H1 (cell line): ENCODE measurements around the gene DRAP1. TPM values are rescaled to one million over a fixed set of nuclear protein-coding genes. Genes with fewer than 3 reads are reported as not detected.

Experiments used
- ASH2L ChIP-seq: fragments of 200-600, 300-600 bp; sonication (generic); IDR thresholded peaks from one replicate; pipeline ENCODE4 v1.7.1; 2017; ENCODE audit warnings: low read length
- BCL11A ChIP-seq, 2 experiments: IDR thresholded peaks; one replicate each; pipeline ENCODE4 v1.6.1; 2011; ENCODE audit warnings: low read depth in 2 of 2, low read length in 2 of 2, mild to moderate bottlenecking in 2 of 2
- BRCA1 ChIP-seq: IDR thresholded peaks from 2 replicates; pipeline ENCODE4 v1.6.1; 2012; ENCODE audit warnings: low read depth, low read length, improper control_type of control experiment
- CHD1 ChIP-seq: IDR thresholded peaks from 2 replicates; pipeline ENCODE4 v1.6.1; 2012; ENCODE audit warnings: low read depth, low read length, improper control_type of control experiment
- CTCF ChIP-seq, 3 experiments: IDR thresholded peaks; 1 replicate in 2 of 3; 2 replicates in 1 of 3; pipeline versions ENCODE4 v1.5.1 to v1.6.1; 2011; ENCODE audit warnings: low read length in 3 of 3, mild to moderate bottlenecking in 3 of 3, inconsistent platforms in 2 of 3, low read depth in 1 of 3, moderate library complexity in 1 of 3; ENCODE audit not compliant: insufficient read depth in 1 of 3; ENCODE audit errors: control extremely low read depth in 1 of 3
- HDAC2 ChIP-seq, 2 experiments: fragments of 300-600 bp in 1 of 2; sonication (generic) in 1 of 2; IDR thresholded peaks; 2 replicates each; pipeline ENCODE4 v1.6.1; 2011 to 2012; ENCODE audit warnings: low read depth in 2 of 2, low read length in 2 of 2, mild to moderate bottlenecking in 2 of 2, moderate library complexity in 2 of 2, borderline replicate concordance in 1 of 2, inconsistent platforms in 1 of 2
- KDM1A ChIP-seq: fragments of 200-600, 300-600 bp; sonication (generic); IDR thresholded peaks from 2 replicates; pipeline ENCODE4 v1.7.1; 2016; ENCODE audit warnings: mild to moderate bottlenecking, low read length, borderline replicate concordance
- KDM4A ChIP-seq: IDR thresholded peaks from one replicate; pipeline ENCODE4 v1.7.1; 2012; ENCODE audit warnings: low read depth, mild to moderate bottlenecking, moderate library complexity, low read length, inconsistent platforms; ENCODE audit not compliant: severe bottlenecking
- NANOG ChIP-seq: IDR thresholded peaks from 2 replicates; pipeline ENCODE4 v1.6.1; 2011; ENCODE audit warnings: low read length, low read depth, mild to moderate bottlenecking, inconsistent platforms; ENCODE audit not compliant: insufficient read depth, poor library complexity, severe bottlenecking
- POLR2A ChIP-seq, 2 experiments: IDR thresholded peaks; 1 replicate in 1 of 2; 2 replicates in 1 of 2; pipeline ENCODE4 v1.6.1; 2011; ENCODE audit warnings: low read depth in 2 of 2, low read length in 2 of 2, mild to moderate bottlenecking in 2 of 2; ENCODE audit errors: control extremely low read depth in 1 of 2
- RAD21 ChIP-seq, 2 experiments: IDR thresholded peaks in 1 of 2; conservative IDR thresholded peaks in 1 of 2; 2 replicates each; pipeline ENCODE4 v1.6.1; 2011; ENCODE audit warnings: low read depth in 2 of 2, low read length in 2 of 2, improper control_type of control experiment in 1 of 2, inconsistent platforms in 1 of 2, mild to moderate bottlenecking in 1 of 2, moderate library complexity in 1 of 2
- RFX5 ChIP-seq: IDR thresholded peaks from 2 replicates; pipeline ENCODE4 v1.6.1; 2011; ENCODE audit warnings: low read depth, low read length, improper control_type of control experiment, borderline replicate concordance
- polyA plus RNA-seq, 7 experiments: library from polyadenylated mRNA; depleted of rRNA in 3 of 7; stranded (reverse) in 5 of 7; unstranded in 2 of 7; fragments of >200 nt in 5 of 7; fragments of 200-250 nt in 2 of 7; gene quantifications; 1 replicate in 5 of 7; 2 replicates in 1 of 7; 4 replicates in 1 of 7; pipeline versions ENCODE4 v1.2.1 to v1.2.3, GENCODE V29; 2011 to 2013; ENCODE audit warnings: missing spikeins in 2 of 7, mixed read lengths in 2 of 7
- total RNA-seq: library from RNA; stranded (reverse); fragmentation: NEBNext Ultra II Directional; extraction: Animal tissue kit (Norgen Biotek cat#: 25700); gene quantifications from 2 replicates; pipeline ENCODE4 v1.2.1, GENCODE V29; 2021
- TF ChIP-seq, protein P1 (sequence below): IDR thresholded peaks from 2 replicates; pipeline ENCODE4 v1.6.1; 2012; ENCODE audit warnings: low read length, inconsistent platforms
- TF ChIP-seq, protein P2 (sequence below): IDR thresholded peaks from 2 replicates; pipeline ENCODE4 v1.6.1; 2012; ENCODE audit warnings: inconsistent platforms

Gene DRAP1
- total and polyA plus RNA-seq, 2 of the 8 experiments (the other 6 are each of a cell fraction or from before 2014, with no cell fraction given), result 62.5 to 98.7 TPM

DNA sequence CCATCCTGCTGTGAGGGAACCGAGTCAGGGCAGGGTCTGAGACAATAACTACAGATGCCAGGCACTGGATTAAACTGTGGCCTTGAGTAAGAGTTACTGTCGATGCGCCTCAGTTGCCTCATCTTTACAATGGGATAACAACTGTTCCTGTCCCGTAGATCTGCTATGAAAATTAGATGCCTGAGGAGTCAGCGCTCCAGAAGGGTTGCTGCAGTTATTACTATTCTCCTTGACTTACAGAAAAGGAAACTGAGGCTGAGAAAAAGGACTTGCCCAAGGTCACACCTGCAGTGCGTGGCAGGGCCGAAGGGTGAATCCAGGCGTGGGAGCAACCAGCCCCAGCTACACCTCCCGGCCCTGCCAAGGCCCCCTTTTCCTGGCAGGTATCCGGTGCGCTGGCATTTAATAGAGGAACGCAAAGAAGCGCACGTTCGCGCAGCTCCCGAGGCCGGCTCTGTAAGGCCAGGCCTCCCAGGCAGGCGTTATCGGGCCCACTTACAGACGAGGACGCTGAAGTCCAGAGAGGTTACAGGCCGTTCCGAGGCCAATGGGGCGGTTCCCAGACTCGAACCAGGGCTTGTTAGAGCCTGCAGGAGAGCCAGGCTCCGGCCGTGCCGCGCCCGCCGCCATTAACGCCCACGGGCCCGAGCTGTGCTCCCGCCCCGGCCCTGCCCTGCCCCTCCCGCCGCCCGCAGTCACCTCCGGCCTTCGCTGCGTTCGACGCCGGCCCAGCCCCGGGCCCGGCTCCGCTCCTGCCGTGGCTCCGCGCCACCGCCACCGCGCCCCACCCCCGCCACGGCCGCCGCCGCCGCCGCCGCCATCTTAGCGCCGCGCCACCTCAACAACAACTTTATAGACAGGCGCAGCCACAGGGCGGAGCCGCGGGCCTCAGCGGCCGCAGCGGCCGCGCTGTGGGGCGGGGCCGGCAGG lies 750 bp upstream of the DRAP1 start, which contains the start of gene C11orf68 (continued):
- no peak for TF ChIP-seq CTCF (IDR thresholded peaks at IDR 0.05; ENCODE audit: control extremely low read depth in 1 of 3, insufficient read depth in 1 of 3, low read depth in 1 of 3, low read length in 3 of 3)
- TF ChIP-seq KDM4A, result peak; percentile 57
- no peak for TF ChIP-seq RAD21 (IDR thresholded peaks at IDR 0.05 in 1 of 2, conservative IDR thresholded peaks at IDR 0.05 in 1 of 2; ENCODE audit: low read depth in 2 of 2, low read length in 2 of 2)
- peak in 1 of 2 experiments; percentile 43 for TF ChIP-seq POLR2A (IDR thresholded peaks at IDR 0.05; ENCODE audit: control extremely low read depth in 1 of 2, low read depth in 2 of 2, low read length in 2 of 2)
- TF ChIP-seq, protein P1, sequence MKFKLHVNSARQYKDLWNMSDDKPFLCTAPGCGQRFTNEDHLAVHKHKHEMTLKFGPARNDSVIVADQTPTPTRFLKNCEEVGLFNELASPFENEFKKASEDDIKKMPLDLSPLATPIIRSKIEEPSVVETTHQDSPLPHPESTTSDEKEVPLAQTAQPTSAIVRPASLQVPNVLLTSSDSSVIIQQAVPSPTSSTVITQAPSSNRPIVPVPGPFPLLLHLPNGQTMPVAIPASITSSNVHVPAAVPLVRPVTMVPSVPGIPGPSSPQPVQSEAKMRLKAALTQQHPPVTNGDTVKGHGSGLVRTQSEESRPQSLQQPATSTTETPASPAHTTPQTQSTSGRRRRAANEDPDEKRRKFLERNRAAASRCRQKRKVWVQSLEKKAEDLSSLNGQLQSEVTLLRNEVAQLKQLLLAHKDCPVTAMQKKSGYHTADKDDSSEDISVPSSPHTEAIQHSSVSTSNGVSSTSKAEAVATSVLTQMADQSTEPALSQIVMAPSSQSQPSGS, result no peak
- TF ChIP-seq BRCA1, result no peak
- TF ChIP-seq RFX5, result no peak
- peak in 1 of 2 experiments; percentile 28; a peak in 1 of 4 replicates for TF ChIP-seq HDAC2 (IDR thresholded peaks at IDR 0.05; ENCODE audit: borderline replicate concordance in 1 of 2, low read depth in 2 of 2, low read length in 2 of 2)
- TF ChIP-seq CHD1, result no peak
- TF ChIP-seq KDM1A, result peak; percentile 61; the same call in 1 of the 2 replicates
- no peak for TF ChIP-seq BCL11A (IDR thresholded peaks at IDR 0.05; ENCODE audit: low read depth in 2 of 2, low read length in 2 of 2)
- no peak for TF ChIP-seq NANOG
- TF ChIP-seq, protein P2, sequence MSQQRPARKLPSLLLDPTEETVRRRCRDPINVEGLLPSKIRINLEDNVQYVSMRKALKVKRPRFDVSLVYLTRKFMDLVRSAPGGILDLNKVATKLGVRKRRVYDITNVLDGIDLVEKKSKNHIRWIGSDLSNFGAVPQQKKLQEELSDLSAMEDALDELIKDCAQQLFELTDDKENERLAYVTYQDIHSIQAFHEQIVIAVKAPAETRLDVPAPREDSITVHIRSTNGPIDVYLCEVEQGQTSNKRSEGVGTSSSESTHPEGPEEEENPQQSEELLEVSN, result no peak
- TF ChIP-seq ASH2L, result peak; percentile 8
